HG03045 (cell line): Measurements from ENCODE around the gene TBC1D10A.

Experiments
- ATAC-seq: cut with Tn5 transposase; IDR thresholded peaks from one replicate; pipeline ENCODE4 v1.9.1; 2021; ENCODE audit warnings: mild to moderate bottlenecking, moderate library complexity; ENCODE audit not compliant: unreplicated experiment

TBC1D10A gene

DNA sequence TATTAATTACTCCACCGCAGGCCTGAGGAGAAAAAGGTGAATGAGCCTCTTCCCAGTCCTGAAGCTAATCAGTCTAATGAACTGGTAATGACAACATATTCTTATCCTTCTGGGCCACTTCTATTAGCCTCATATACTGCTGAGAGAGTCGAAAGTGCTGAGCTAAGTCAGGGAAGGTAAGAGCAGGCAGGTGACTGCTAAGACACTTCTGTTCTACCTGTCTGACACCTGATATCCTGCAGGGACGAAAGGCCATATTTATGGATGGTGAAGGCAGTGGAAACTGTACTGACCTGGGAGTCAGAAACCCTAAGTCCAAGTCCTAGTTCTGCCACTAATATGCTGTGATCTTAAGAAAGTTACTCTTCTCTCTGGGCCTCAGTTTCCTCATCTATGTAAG, 3.5 kb downstream of the TBC1D10A start:
- ATAC-seq = no peak

DNA sequence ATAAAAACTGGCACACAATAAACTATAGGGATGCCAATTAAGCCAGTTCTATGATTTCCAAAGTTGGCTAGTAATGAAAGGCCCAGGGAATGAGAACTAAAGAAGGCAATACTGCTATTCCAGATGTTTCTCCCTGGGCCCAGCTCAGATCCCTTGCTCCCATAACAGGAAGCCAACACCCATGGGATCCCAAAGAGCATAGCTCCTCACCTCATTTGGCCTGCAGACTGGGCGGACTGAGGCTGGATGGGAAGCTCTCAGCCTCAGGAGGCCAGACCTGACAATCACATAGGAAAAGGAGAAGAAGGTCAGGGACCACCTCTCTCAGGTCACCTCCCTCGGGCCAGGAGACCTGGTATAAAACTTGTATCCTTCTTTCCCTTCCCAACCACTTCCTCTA, 5.3 kb downstream of the TBC1D10A start:
- no peak for ATAC-seq

DNA sequence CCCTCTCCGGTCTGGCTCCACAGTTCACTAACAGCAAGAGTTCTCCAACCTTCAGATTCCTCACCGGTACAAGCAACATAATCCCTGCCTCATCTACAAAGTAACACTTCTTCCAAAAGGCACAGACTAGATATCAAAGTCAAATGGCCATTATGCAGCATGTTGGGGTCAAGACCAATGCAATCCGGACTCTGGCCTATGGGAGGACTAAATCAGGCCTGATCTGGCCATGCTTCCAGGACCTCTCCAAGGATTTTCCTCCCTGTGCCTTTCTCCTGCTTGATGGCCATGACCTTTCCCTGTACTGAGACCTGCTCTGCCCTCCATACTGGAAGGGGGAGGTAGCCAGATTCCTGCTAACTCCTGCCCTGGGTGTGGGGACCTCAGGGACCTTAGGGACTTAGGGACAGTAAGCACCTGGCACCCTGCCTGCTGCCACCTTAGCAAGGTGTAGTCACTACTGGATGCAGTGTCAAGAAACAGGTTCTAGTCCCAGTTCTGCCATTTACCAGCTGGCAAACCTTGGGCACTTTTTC, 6.7 kb downstream of the TBC1D10A start:
- no peak for ATAC-seq

DNA sequence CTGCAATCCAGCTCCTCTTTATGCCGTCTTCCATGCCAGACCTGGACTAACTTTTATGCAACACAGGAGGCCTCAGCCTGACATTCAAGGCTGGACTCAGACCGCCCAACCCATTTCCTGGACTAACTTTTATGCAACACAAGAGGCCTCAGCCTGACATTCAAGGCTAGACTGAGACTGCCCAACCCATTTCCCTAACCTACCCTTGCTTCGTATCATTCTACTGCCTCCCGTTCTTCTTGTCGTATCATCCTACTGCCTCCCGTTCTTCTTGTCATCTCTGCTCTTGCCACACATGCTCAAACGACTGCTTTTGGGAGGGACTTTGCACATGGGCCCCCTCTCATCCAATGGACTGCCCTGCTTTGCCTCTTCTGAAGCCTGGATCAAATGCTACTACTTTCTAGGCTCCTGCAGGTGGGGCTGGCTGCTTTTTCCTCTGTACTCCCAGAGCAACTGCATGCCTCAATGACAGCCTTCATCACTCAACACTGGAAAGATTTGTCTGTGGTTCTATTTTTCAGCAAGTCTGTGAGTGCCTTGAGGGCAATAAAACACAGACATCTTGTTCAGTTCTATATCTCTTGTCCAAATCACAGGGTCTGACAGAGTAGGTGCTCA, 7.8 kb downstream of the TBC1D10A start:
- ATAC-seq = no peak

DNA sequence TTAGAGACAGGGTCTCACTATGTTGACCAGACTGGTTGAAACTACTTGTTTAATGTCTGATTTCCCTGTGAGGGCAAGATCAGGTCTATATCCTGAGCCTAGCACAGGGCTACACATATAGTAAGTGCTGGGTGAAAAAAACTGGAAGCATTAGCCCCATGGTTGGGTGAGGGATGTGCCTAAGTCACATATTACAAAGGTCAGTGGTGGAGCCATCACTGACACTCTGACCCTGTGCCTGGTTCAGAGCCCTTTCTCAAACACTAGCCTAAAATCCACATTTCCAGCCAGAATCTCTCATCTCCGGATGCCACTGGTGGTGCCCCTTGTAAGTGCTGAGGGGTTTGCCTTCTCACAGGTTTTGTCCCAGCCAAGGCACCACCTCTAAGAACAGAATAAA, 9.0 kb downstream of the TBC1D10A start:
- no peak for ATAC-seq

DNA sequence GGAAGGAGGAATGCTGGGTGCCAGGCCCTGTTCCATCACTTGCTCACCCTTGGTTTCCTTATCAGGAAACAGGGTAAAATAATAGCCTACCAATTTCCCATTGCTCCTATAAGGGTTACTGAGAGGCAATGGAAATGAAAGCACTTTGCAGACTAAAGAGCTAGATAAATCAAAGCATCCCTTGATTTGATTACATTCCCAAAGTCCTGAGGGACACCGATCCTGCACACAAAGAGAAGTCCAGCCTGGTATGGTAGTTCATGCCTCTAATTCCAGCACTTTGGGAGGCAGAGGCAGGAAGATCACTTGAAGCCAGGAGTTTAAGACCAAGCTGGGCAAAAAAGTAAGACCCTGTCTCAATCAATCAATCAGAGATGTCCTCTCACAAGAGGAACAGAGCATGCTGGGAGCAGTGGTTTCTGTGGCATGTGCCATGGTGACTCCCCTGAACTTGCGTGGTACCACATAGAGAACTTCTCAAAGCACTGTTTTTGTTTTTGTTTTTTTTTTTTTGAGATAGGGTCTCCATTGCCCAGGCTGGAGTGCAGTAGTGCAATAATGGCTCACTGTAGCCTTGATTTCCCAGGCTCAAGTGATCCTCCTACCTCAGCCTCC, 10.7 kb downstream of the TBC1D10A start:
- no peak for ATAC-seq

DNA sequence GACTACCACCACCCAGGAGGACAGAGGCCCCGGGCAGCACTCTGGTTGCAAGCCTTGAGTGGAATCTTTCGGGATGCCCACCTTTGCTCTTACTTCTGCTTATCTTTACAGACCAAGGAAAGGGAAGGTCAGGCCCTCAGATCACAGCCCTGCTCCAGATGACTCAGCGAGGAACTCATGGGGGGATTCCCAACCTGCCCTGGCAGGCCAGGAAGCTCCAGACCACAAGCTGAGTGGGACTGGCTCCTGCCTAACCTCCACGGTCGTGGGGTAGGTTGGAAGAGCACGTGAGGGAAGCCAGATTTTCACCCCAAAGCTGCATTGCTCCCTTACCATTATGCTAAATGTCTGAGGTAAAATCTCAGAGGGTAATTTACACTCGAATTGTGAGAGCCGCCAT, 11.8 kb downstream of the TBC1D10A start:
- no peak for ATAC-seq

DNA sequence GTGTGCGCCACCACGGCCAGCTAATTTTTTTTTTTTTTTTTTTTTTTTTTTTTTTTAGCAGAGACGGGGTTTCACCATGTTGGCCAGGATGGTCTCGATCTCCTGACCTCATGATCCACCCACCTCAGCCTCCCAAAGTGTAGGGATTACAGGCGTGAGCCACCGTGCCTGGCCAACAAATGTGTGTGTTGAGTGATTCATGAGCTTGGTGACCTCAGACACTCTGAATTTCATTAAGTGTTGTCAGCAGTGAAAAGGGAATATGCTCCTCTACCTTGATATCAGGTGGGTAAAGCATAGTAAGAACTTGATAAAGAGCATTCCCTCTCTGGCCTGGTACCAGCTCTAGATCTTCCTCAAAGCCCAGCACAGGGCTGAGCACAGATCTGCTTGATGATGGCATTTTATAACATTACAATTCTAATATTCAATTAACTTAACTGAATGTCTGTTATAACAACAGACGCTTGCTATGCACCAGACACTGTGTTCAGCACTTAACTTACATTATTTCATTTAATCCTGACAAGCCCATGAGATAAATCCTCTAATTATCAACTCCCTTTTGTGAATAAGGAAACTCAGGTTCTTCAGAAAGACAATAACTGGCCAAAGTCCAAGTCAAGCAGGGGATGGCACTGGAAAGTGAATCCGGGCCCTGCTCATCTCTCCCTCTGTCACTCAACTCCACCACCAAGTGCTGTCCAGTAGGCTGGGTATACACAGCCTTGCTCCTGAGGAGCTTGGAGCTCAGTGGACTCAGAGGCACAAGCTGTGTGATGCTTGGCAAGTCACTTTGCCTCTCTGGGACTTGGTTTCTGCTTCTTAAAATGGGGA, 13.0 kb downstream of the TBC1D10A start:
- no peak for ATAC-seq

DNA sequence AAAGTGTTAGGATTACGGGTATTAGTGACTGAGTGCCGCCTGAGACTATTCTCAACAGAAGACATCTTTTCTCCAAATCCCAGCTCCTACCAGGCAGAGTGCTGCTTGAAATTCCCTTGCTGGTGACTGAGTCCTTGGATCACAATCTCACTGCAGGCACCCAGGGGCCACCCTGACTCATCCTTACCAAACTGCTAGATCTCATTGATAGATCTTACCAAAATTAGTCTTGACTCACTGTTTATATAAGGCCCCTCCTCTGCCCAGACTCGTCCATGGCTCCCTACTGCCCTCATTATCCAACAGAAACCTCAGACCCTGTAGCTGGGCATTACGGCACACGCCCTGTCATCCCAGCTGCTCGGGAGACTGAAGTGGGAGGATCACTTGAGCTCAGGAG, 14.7 kb downstream of the TBC1D10A start:
- ATAC-seq = no peak

DNA sequence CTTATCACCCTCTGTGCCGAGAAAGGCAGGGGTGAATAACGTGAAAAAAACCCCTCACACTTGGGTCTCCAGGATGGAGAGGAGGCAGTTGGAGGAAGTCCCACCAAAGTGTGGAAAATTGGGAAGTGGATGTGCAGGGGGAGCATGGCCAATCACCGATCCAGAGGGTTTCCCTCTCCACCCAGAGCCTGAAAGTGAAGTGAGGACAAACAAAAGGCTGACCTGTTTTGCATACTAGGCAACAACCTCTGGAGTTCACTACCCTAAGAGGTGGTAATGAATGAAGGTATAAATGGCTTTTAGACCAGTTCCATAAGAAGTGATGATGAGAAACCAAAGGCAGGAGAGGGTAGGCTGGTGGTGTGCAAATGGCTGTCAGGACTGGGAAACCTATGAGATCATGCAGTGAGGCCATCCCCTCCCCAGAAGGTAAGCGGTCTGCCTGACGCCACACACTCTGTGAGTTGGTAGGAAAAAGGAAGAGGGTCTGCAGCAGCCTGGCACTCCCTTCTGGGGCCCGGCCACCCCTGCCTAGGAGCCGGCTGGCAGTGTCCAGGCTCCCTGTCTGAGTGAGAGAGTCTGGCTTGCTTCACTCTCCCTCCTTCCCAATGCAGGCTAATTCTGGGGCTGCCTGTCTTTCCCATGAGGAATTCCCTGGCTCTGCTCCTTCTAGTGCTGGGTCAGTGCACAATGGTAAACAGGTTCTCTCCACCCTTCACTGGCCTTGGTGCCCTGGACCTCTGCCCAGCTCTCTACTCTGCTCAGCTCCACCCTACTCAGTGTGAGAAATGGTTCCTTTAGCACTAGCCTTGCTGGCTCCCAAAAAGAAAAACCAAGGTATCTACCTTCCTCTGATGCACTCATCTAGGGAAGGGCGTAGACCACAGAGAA, 15.6 kb downstream of the TBC1D10A start:
- ATAC-seq = no peak

DNA sequence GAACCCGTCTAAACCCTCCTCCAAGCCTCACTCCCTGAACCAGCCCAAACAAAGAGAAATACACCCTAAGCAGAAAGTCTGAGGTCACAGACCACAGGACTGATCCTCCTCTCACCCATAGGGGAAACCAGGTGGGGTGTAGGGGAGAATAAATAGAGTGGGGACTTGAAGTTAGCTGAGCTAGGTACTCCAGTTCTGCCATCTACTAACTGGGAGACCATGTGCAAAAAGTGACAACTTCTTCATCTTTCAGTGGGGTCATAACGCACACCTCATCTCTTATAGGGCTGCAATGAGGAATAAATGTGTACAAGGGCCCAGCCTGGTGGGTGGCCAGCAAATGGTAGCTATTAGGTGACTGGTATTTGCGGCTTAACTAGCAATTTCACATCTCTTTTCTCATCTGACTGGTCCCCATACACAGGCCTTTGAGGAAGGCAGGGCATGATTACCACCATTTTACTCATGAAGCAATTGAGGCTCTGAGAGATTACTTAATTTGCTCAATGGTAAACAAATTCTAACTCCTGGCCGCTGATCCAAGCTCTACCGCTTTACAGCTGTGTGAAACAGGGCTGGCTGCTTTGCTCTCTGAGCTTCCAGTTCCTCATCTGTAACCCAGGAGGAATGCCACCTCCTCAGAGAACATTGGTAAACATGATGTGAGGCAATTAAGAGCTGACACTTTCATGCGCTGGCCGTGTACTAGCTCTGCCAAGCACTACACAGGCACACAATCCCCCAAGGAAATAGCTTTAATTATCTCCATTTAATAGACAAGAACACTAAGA, 16.6 kb downstream of the TBC1D10A start:
- no peak for ATAC-seq

DNA sequence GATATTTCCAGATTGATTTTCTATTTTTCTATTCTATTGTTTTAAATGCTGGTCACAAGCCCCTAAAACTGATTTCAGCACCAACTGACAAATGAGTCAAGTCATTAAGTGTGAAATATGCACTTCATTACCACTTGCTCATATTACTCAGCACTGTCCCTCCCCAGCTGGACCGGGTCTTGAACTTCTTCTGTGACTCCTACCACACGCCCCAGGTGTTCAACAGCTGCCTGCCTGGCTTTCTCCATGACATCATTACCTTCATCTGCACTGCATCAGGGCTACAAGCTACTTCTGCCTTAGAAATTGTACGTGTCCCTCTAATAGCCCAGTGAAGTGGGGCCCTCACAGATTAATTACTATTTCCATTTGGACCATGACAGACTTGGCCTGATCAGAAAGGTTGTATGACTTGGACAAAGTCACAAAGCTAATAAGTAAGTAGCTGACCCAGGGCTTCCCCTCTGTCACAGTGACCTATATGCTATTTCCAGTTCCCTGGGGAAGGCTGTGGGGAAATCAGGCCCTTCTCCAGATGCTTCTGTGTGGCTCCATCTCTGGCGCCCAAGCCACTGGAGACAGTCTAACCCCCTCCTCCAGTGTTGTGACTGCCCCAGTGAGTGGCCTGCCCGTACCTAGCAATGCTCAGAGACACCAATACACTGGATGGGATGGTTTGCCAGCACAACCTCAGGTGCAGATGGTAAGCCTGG, 18.1 kb downstream of the TBC1D10A start:
- no peak for ATAC-seq

DNA sequence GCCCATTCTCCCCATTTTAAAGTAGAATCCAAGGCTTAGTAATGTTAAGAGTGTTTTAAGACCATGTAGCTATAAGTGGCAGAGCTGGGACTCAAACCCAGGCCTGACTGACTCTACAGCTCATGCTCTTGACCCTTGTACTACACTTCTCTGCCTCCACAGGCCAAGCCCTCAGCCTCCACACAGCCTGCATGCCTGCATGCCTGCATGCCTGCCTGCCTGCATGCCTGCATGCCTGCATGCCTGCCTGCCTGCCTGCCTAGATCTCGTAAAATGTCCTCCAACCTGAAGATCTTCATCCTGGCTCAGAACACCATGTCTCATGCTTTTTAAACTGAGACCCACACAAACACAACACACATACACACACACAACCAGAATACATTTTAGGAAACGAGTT, 18.6 kb downstream of the TBC1D10A start:
- no peak for ATAC-seq

DNA sequence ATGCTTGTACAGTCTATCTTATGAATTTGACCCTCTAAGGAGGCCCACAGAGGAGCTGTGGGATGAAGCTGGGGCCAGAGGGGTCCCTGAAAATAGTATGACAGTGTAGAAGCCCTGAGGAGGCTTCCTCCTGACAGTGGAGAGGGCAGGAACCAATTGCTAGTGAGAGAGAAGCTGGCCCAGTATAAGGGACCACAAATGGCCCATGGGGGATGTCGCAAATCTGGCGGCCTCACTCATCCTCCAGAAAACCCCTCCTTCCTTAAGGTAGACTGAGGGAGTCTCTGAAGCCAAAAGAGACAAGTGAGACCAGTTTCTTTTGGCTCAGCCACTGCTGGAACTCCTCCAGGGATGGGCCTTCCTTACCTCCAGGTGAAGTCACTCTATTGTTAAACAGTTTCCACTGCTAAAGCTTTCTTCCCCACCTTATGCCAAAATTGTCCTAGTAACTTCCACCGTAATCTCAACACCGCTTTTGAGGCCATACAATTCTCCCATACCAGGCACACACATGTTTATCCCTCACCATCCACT, 19.6 kb downstream of the TBC1D10A start:
- no peak for ATAC-seq

DNA sequence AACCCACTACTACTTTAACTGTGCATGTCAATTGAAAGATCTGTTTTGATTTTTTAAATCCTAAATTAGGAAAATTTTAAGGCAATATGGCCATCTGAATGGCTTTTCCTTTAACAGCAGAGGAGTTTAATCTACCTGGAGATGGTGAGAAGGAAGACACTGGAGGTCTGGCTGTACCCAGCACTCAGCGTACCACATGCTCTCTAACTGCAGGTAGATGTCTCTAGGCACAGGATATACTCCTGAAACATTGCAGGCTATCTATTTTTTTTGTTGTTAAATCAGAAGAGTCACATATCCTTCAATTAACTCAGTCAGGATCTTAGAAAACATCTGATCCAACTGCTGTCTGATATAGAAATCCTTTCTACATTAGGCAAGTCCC, 20.1 kb downstream of the TBC1D10A start:
- no peak for ATAC-seq

DNA sequence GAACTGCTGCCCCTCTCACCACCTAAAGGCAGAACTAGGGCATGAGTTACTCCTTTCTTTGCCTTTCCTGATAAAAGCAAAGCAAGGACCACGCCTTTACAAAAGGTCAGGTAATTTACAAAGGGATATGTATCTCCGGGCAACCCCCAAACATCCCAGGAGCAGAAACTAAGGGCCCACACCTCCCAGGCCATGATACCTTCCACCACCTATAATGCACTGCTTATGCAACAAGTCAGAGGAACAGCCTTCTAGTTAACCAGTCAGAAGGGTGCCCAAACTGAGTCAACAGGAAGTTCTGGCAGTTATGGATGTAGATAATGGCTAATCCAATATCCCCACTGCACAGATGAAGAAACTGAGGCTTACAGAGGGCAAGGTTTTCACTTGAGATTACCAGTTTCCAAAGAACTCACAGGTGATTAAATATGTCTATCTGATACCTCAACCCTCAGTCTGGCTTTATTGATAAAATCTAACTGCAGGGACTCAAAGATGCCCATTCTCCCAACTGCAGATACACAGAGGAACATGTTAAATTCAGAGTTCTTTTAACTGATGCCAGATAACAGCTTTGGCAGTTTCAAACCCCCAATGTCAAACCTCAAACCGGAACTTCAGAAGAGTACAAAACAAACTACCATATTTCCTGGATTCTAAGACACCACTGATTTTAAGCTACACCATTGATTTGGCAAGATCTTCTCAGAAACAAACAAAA, 20.7 kb downstream of the TBC1D10A start:
- ATAC-seq = no peak

DNA sequence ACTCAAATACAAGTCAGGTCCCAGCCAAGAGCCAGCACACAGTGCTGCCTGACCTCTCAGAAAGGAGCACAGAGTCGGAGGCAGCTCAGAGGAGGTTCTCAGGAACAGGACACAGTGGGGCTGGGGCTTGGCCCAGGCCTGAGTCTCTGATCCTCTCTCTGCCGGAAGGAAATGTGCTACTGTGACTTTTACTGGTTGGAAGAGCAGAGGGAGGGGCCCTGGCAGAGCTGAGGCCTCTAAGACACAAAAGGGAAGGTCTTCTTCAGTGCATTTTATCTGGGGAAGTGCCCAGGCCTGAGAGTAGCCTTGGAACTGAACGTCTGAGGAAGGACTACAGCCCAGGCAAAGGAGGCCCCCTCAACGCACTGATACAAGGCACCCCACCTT, 21.2 kb downstream of the TBC1D10A start:
- ATAC-seq = no peak

DNA sequence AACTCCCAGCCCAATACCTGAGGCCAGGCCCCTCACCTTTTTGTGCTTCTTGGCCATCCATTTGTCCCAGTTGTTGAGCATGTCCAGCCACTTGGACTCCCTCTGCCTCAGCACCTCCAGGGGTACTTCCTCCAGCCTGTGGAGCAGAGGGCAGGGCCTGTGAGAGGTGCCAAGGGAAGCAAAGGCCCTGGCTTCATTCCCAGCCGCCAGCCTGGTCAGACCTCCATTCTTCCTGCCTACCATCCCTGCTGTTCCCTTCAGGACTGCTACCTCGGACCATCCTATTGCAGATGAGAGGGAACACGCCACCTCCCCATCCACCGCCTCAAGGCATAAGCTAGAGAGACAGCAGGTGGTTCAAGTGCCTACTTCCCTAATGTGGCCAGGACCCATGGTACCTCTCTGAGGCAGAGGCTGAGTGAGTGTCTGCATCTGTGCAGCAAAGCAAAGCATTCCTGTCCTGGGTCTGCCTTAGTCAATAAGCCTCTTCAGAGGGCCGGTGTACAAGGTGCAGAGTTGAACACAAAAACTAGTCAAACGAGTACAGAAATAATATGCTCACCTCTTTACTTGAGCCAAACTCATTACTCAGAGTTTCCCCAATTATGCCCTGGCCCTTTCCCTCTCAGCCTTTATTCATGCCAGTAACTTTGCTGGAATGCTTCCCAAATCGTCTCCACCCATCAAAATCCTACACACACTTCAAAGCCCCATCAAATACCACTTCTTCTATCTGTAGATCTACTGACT, 22.1 kb downstream of the TBC1D10A start:
- ATAC-seq = no peak
